ENCODE measurements around the gene KIN.

Gene KIN

DNA sequence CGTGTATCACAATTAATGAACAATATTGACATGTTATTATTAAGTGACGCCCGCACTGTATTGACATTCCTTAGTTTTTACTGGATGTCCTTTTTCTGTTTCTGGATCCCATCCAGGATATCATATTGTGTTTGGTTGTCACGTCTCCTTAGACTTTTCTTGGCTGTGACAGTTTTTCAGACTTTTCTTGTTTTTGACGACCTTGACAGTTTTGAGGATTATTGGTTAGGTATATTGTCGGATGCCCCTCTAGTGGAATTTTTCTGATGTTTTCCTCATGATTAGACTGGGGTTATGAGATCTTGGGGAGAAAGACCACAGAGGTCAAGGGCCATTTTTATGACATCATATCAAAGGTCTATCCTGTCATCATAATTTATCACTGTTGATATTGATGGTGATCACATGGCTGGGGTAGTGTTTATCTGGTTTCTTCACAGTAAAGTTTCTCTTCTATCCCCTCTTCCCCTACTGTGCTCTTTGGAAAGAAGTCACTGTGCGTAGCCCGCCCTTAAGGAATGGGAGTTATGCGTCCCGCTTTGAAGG lies 41.6 kb upstream of the KIN start:
- peaks cover 36% of the 10 kb centered on the region for H3K36me3 ChIP-seq
- no peaks in the 10 kb centered on the region for H3K9me3 ChIP-seq

DNA sequence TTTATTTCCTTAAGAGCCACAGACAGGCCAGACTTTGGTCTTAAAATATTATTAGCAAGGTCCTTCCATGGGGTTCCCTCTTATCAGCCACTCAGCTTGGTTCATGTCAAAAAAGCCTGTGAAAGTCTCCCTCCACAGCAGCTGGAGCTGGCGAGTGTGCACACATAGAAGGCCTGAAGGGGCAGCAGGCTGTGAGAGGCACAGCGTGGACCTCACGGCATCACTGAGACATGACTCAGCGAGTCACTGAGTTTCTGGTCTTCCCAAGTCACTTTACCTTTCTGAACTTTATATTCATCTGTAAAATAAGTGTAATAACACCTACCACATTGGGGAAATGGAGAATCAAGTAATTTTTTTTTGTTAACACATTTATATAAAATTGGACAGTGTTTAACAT lies 39.2 kb upstream of the KIN start:
- no peaks in the 10 kb centered on the region for H3K27me3 ChIP-seq
- H3K9me3 ChIP-seq = no peaks in the 10 kb centered on the region
- H3K4me1 ChIP-seq (ENCODE audit: control insufficient read depth in 1 of 2, insufficient read depth in 1 of 2, low read depth in 1 of 2, low read length in 1 of 2) = no peaks in the 10 kb centered on the region
- no peak for TF ChIP-seq CTCF (IDR thresholded peaks at IDR 0.05)
- H3K36me3 ChIP-seq = peaks cover 39% of the 10 kb centered on the region
- H3K4me3 ChIP-seq (ENCODE audit: low read depth in 1 of 2, low read length in 1 of 2) = no peak overlapping the region
- H3K27ac ChIP-seq = no peak overlapping the region

More for the DNA sequence above, 41.6 kb upstream of the KIN start:
- H3K4me3 ChIP-seq (ENCODE audit: low read depth in 1 of 2, low read length in 1 of 2) = no peak overlapping the region
- no peaks in the 10 kb centered on the region for H3K4me1 ChIP-seq (ENCODE audit: control insufficient read depth in 1 of 2, insufficient read depth in 1 of 2, low read depth in 1 of 2, low read length in 1 of 2)
- no peaks in the 10 kb centered on the region for H3K27me3 ChIP-seq
- TF ChIP-seq CTCF (IDR thresholded peaks at IDR 0.05) = no peak
- no peak overlapping the region for H3K27ac ChIP-seq

- H3K9me3 ChIP-seq = no peaks in the 10 kb centered on the region
- no peak overlapping the region for H3K27ac ChIP-seq
- peaks cover 5 to 7% of the 10 kb centered on the region in 2 experiments for H3K4me1 ChIP-seq (ENCODE audit: control insufficient read depth in 1 of 2, insufficient read depth in 1 of 2, low read depth in 1 of 2, low read length in 1 of 2)
- peaks cover 39% of the 10 kb centered on the region for H3K36me3 ChIP-seq
- no peak overlapping the region for H3K4me3 ChIP-seq (ENCODE audit: low read depth in 1 of 2, low read length in 1 of 2)
- H3K27me3 ChIP-seq = no peaks in the 10 kb centered on the region
- TF ChIP-seq CTCF (IDR thresholded peaks at IDR 0.05) = no peak
These were observed 36.5 kb upstream of the KIN start for GRCh38 chr10:7824251-7824650.

DNA sequence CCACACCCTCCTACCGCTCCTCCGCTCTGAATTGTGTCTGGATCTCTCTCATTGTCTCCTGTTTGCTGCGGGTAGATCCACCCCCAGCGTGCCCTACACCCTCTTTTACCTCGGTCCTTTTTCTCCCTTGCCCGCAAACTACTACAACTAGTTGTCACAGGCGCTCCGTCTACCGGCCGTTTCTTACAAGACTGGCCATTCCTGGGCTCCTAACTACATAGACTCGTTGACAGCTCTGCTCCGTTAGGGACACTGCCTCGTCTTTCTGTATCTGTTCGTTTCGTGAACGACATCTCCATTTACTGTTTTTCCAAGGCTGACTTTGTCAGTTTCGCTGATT lies 31.3 kb upstream of the KIN start:
- H3K36me3 ChIP-seq = peaks cover under 1% of the 10 kb centered on the region
- no peak for TF ChIP-seq CTCF (IDR thresholded peaks at IDR 0.05)
- peaks cover 18% of the 10 kb centered on the region for H3K27me3 ChIP-seq
- peaks cover 11 to 22% of the 10 kb centered on the region in 2 experiments for H3K4me1 ChIP-seq (ENCODE audit: control insufficient read depth in 1 of 2, insufficient read depth in 1 of 2, low read depth in 1 of 2, low read length in 1 of 2)
- no peaks in the 10 kb centered on the region for H3K9me3 ChIP-seq
- H3K4me3 ChIP-seq (ENCODE audit: low read depth in 1 of 2, low read length in 1 of 2) = peak overlapping the region; percentile 95 to 100
- peak overlapping the region; percentile 53 for H3K27ac ChIP-seq

- peaks cover 18% of the 10 kb centered on the region for H3K27me3 ChIP-seq
- H3K36me3 ChIP-seq = no peaks in the 10 kb centered on the region
- H3K9me3 ChIP-seq = no peaks in the 10 kb centered on the region
- peak within 1 kb of the TSS; percentile 53 for H3K27ac ChIP-seq
- peaks cover 11 to 22% of the 10 kb centered on the region in 2 experiments for H3K4me1 ChIP-seq (ENCODE audit: control insufficient read depth in 1 of 2, insufficient read depth in 1 of 2, low read depth in 1 of 2, low read length in 1 of 2)
- peak; percentile 28 for TF ChIP-seq CTCF (IDR thresholded peaks at IDR 0.05)
- peak within 1 kb of the TSS; percentile 95 to 100 for H3K4me3 ChIP-seq (ENCODE audit: low read depth in 1 of 2, low read length in 1 of 2)
These were observed 30.7 kb upstream of the KIN start, which contains the start of gene TAF3 for GRCh38 chr10:7818295-7819120. Gene TAF3, plus strand, starts transcription at chr10:7818505. Its CDS starts 205 bp downstream, at chr10:7818710.

All from neutrophil (primary cell).